ENCODE data around the gene KISS1.
A peak's percentile ranks its signal among the peaks of the same experiment; 100 is the strongest.

GRCh38 chr1:204162494-204163074 lies 33.7 kb downstream of the KISS1 start:
- TF ChIP-seq, protein P1, sequence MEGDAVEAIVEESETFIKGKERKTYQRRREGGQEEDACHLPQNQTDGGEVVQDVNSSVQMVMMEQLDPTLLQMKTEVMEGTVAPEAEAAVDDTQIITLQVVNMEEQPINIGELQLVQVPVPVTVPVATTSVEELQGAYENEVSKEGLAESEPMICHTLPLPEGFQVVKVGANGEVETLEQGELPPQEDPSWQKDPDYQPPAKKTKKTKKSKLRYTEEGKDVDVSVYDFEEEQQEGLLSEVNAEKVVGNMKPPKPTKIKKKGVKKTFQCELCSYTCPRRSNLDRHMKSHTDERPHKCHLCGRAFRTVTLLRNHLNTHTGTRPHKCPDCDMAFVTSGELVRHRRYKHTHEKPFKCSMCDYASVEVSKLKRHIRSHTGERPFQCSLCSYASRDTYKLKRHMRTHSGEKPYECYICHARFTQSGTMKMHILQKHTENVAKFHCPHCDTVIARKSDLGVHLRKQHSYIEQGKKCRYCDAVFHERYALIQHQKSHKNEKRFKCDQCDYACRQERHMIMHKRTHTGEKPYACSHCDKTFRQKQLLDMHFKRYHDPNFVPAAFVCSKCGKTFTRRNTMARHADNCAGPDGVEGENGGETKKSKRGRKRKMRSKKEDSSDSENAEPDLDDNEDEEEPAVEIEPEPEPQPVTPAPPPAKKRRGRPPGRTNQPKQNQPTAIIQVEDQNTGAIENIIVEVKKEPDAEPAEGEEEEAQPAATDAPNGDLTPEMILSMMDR (IDR thresholded peaks at IDR 0.05; ENCODE audit: poor library complexity), result peak; percentile 94
- no peak for TF ChIP-seq EZH2phosphoT487 (IDR thresholded peaks at IDR 0.05; ENCODE audit: low read depth, severe bottlenecking, unreplicated experiment)

Measured in hepatocyte (in vitro differentiated cells).